NCI-H2107 treated with DMSO at 0.1 percent for 48 hours (cell line): ENCODE data around the gene SMG1.
"Not testable (repeated sequence)": the region's sequence is repeated elsewhere in the genome, so short reads cannot be mapped to it uniquely, and the experiment has no call there.

Experiments used
- DNase-seq: peaks from one replicate; lab custom pipeline; 2025; ENCODE audit not compliant: unreplicated experiment; lab: John Stamatoyannopoulos, UW

The SMG1 gene

DNA sequence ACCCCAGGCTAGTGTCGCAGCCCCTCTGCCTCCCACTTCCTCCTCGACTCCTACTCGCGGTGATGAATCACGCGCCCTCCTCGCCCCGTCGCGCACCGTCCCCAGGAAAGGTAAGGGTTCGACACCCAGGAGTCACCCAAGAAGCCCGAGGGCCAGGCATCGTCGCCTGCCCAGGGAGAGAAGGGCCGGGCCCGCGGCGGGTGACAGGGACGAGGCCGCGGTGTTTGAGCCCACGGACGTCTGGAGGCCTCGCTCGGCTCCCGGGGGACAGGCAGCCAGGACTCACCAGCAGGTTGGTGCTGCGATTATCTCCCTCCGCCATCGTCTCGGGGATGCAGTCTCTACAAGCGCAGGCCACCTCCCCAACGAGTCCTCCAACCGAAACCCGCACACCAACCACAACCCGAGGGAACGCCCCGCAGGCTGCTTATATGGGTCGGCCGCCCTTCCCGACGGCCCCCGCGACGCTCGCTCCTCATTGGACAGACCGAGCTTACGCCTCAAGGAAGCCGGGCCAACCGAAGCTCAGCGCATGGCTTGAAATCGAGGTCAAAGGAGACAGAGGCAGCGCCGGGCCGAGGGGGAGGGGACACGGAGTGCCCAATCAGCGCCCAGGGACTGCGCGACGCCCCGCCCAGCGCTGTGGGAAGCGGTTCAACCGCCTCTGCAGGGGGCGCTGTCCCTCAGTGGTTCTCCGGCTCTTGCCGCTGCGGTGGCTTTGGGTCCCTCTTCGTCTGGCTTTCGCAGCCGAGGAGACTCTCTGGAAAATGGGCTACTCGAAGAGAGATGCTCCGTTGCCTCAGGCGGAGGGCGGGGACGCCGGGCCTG is 124.8 kb downstream of the SMG1 start, which contains the start of gene ARL6IP1:
TSS of gene ARL6IP1 (minus strand) at position 405 of the 828 bp plus-strand sequence. CDS start at position 322, 83 bp downstream.
- peak; percentile 96 for DNase-seq

DNA sequence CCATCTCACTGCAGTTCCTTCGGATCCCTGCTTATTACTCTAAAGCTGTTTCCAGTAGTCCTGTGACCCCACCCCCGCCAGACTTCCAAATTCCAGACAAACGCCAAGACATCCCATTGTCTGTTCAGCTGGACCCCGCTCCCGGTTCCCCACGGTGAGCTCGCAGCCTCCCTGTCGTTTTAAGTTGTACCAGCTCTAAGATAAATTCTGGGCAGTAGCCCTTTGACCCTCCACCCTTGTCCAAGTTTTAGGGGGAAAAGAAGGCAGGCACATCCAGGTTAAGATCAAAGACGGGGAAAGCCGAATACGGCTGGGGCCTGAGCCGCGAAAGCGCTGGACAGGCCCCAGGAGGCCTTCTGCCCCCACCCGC is 125.4 kb downstream of the SMG1 start:
- no peak for DNase-seq

DNA sequence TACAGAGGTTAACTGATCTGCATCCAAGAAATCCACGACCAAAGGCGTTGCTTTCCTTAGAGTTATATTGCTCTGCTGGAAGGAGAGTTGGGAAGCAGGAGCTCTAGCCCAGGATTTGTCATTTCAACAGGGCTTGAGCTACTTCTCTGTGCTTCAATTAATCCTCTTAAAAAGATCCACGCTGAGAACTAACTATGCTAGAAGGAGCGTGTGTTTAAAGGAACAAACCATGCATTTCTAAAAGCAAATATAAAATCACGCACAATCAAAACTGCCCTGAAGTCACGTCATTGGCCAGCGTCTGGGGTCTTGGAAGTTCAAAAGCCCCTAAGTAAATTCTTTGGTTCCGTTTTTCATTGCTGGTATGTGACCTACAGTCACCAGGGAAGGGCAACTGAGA is 125.9 kb downstream of the SMG1 start:
- no peak for DNase-seq

DNA sequence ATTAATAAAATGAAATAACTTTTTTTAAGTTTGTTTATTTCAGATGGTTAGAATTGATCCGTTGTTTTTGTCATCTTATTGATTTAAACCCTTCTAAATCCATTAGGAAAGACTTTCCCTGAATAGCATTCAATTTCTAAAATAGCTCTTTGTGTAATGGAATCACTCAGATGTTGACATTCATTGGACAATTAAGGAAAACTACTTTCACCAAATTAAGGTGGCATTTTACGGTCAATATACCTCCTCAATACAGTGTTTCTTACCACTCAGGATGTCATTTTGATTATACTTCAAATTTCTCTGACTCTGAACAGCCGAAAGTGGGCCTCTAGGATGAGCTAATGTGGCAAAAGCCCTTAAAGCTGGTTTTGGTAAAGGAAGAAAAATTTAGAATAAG is 126.7 kb downstream of the SMG1 start:
- DNase-seq, result no peak

DNA sequence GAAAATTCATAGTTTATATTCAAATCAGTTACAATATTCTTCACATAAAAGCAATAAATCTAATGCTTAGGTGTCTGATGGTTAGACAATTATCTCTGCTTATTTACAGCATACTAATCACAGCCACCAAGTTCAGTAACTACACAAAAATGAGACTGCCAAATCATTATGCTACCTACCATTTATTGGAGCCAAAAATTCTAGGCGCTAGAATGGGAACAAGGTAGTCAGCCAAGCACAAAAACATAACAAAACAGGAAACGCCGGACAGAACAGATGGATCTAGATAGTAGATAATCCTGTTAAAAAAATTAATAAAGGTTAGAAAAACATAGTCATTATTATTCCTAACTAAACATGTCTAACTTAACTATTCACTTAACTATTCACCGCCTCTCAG is 128.5 kb downstream of the SMG1 start:
- DNase-seq, result no peak

DNA sequence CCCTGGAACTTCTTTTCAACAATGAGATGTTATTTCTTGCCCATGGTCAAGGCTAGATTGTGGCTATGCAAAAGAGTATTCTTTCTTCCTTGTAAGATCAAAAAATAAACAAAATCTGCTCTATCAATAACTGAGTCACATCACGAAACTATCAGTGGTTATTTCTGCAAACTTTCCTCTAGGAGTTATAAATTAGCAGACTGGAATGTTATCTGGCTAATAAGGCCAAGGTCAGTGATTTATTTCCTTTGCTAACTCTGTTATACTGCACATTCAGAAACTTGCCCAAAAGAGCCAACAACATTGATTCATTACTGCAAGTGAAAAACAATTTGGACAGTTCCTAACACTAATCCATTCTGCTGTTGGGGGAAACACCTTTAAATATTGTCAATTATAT is 129.8 kb downstream of the SMG1 start:
- DNase-seq, result no peak

DNA sequence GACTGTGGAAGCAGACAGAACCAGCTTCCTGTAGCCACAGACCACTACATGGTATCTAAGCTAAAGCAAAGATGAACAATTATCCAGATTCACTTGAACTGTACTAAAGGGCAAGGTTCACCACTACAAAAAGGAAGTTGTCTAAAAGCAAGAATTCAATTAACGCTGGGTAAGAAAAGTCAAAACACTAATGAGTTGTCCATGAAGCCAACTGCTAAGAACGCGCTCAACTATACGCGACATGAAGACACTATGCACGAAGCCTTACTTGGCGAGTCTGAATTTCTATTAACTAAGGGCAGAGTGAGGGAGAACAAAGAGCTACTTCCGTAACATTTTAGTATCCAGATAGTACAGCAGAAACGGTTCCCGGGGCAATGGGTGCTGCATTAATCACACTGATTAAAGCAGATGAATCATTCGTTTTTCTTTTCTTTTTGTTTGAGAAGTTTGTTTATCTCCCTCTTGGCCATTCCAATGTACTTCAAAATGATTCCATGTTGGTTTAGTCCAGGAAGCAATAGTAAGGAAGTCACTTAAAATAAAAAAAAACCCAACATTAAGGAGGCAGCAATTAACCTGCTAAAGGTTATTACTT is 133.3 kb downstream of the SMG1 start:
- no peak for DNase-seq

DNA sequence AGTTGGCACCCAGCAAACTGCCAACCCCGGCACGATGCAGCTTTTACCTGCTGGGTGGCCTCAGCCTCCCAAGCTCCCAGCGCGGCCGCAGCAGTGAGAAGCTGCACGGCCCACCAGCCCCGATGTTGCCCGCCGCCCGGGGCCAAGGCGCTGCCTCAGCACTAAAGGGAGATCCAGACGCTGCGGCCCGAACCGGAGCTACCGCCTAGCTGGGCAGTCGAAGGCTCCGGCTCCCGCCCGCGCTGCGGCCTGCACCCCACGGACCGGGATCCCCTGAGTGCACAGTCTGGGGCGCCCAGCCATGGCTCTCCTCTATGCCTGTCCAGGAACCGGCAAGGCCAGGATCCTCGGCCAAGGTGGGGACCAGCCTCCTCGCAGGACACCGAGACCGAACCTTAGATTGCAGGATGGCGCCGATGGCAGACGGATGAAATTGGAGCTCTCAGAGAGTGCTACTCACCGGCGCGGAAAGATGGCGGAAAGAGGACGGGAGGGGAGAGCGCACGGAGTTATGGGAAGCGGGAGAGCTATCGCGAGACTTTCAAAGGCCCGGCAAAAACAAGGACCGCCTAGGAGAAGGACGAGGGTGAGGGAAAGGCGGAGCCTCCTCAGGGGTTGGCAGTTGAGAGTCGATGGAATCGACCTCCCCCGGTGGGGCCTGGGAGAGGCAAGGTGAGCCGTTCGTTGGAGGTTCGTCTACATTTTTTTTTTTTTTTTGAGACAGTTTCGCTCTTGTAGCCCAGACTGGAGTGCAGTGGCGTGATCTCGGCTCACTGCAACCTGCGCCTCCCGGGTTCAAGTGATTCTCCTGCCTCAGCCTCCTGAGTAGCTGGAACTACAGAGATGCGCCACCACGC is 136.1 kb downstream of the SMG1 start, which contains the start of gene RPS15A:
TSS of gene RPS15A (minus strand) at position 485 of the 857 bp plus-strand sequence. CDS start 1,221 bp downstream, outside the sequence.
- peak; percentile 96 for DNase-seq

DNA sequence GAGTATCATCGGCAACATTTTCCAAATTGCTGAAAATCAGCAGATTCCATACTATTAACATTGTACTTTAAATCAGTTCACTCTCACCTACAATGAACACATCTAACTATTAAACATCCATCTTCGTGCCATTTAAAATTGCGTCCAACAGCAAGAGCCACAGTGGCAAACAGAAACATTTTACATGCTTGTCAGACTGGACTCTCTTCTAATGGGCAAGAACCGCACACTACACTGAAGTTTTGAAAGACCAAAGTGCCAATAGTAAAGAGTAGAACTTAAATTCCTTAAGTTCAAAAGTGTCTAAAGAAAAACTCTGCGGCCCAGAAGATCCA is 136.7 kb downstream of the SMG1 start:
- no peak for DNase-seq

DNA sequence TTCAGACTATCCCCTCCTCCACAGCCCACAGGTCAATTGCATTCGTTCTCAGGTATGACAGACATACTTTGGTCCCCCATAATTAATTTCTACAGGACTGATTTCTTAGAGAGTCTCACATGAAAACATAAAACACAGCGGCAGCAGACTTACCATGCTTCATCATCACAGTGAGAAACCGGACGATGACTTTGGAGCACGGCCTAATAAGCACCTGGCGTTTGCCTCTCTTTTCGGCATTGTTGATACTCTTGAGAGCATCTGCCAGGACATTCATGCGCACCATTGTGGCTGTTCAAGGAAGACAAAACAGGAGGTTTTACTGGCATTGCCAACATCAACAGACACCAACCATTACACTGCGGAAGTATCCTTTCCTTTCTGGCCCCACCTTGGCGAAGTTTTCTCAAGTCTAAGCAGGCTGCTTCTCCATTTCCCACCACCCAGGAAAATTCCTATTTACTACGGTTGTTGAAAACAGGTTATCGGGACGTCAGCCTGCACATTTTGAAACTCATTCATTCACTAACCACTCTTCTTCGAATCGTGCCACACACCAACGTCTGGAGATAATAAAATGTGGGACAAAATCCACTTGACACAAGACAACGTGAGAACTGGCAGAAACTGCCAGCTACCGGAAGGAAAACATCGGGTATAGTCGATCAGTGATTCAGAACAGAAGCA is 137.2 kb downstream of the SMG1 start:
- DNase-seq, result no peak

DNA sequence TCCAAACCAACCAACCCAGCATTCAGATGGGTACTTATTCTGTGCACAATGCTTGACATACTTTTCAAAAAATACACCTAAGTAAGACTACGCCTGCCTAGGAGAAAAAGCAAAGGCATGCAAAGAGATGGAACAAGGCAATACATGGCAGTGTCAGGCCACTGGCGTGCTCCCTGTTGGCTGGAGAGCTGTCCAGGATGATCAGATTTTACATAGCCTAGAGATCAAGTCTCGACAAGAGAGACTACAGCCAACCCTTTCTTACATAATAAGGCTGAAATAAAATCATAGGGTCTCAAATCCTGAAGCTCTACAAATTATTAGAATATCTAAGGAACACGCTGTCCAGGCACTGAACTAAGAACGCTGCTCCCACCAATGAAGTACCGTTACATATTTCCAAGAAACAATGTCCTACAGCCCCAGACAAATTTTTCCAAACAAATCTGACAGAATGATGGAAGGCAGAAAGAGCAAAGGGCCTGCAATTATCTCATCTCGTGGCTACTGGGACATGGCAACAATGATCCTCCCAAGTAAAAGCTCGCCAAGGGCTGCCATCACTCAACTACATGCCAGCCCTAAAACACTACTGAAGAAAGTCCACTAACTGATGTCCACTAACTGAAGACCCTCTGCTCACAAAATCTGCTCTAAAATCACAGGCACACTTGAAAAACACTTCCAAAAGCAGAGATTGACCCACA is 141.1 kb downstream of the SMG1 start:
- DNase-seq, result no peak

DNA sequence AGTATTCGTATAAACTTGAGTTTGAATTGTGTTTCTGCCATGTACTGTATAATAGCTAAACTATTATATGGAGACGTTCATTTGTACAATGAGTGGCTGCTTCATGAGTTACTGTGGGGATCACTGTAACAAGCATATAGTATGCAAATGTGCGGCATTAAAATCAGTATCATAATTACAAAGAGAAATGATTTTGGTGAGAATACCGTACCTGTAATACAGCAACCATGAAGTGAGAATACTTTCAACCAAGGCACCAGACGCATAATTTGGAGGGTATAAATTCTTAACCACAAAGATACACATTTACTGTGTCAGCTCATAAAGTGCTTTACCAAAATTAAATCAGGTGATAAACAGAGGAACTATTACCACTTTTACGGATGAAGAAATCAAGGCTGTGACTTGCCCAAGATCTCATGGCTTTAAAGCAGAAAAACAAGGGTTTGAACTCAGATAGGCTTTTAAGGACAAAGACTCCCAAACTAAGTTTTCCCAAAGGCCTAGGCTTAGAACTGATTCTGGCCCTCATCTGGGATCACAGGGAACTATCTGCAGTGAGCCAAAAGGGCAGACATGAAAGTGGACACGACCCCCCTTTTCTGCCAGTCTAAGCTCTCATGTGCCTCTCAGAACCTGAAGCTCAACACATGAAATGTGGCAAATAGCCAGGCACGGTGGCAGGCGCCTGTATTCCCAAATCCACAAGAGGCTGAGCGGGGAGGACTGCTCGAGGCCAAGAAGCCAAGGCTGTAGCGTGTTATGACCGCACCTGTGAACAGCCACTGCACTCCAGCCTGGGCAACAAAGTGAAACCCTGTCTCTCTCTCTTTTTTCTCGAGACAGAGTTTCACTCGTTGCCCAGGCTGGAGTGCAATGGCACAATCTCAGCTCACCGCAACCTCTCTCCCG is 142.5 kb downstream of the SMG1 start:
- no peak for DNase-seq

DNA sequence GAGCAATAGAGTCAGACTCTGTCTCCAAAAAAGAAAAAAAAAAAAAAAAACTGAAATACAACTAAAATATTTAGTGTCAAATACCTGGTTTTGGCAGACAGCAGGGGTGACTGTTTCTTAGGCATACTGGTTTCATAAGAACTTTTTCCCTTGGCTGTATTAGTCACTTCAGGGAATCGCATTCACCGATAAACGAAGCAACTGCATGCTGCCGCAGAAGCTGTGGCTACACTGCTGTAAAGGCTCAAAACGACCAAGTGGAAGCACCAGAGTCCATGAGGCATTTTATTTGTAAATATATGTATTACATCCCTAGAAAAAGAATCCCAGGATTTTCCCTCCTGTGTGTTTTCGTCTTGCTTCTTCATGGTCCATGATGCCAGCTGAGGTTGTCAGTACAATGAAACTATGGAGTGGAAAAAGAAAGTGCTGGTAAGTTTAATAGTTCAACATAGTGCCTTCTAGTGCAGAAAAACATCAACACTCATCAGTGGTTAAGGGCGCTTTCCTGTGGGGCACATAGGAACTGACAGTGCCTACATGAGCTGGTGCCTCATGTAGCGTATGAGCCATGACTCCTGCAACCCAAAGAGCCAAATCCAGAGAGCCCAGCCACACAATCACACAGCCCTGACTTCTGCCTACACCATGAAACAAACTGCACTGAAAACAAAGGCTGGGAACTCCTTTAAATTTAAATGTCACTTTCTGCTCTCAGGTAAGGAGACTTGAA is 143.3 kb downstream of the SMG1 start:
- DNase-seq, result no peak

DNA sequence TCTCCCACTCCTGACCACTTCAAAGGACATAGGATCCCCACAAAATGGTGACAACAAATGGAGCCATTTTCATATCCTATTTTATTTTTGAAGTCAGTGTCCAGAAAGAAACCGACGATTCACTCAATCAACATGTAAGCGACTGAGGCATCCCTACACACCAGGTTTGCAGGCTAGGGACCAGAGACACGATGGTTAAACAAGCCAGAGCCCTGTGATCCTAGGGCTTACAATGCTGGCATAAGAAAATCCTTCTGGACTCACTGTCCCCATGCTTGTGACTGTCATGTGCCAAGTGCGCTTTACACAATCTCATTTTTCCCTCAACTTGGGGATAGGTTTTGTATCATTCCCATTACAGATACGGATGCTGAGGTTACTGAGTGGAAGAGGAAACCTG is 145.0 kb downstream of the SMG1 start:
- not testable (repeated sequence) for DNase-seq

DNA sequence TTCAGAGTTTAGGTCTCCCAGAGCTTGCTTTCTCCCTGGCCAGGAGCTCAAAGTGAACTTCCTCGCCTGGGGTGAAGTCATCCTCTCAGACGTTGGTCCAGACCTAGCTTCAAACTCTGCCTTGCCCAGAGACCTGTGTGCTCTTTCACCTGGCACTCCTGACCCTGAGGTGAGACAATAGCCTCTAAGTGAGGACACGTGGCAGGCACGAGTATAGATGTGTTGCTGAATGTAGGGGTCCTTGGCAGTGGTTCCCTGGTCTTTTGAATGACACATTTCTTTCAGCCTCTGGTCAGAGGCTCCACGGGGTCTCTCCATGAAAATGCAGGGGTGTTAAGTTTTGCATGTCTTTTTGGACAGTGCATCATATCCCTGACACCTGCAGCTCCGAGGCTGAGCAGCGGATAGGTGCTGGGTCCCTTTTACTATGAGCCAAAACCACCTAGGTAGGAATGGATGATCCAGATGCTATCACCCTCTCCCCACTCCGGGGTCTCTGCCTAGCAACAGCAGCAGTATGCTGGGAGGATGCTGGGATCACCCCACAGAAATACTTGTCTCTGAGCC is 145.7 kb downstream of the SMG1 start:
- not testable (repeated sequence) for DNase-seq

DNA sequence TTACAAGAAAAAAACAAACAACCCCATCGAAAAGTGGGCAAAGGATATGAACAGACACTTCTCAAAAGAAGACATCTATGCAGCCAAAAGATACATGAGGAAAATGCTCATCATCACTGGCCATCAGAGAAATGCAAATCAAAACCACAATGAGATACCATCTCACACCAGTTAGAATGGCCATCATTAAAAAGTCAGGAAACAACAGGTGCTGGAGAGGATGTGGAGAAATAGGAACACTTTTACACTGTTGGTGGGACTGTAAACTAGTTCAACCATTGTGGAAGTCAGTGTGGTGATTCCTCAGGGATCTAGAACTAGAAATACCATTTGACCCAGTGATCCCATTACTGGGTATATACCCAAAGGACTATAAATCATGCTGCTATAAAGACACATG is 148.5 kb downstream of the SMG1 start:
- DNase-seq, result not testable (repeated sequence)

DNA sequence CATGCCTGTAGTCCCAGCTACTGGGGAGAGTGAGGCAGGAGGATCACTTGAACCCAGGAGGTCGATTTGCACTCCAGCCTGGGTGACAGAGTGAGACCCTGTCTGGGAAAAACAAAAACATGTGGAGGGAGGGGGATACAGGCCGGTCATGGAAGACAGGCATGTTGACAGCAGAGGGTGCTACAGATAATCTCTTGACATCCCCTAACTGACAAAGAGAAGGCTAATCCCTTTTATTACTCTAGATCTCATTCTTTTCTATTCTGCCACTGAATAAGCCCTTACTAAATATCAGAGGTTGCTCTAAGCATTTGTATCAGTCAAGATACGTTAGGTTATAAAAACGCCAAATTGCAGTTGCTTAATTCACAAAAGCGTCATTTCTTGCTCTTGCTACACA is 149.9 kb downstream of the SMG1 start:
- DNase-seq, result not testable (repeated sequence)

DNA sequence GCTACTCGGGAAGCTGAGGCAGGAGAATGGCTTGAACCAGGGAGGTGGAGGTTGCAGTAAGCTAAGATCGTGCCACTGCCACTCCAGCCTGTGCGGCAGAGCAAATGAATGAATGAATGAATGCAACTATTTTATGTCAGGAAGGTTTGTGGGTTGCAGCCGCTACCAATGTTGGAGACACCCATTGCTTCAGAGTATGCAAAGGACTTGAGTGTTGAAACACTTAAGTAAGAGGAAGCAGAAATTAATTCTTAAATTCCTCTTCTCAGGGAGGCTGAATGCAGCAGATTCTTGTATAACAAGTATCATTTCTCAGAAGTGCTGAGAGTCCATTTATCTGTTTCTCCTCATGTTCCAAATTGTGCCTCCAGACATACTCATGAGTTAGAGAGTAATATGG is 151.6 kb downstream of the SMG1 start:
- DNase-seq, result not testable (repeated sequence)
